ENCODE results near the gene TRABD. TPM values are rescaled to one million over a fixed set of nuclear protein-coding genes. Genes with fewer than 3 reads are reported as not detected.

The TRABD gene
- total and polyA plus RNA-seq, 4 experiments from 2014 or later: 51.5 to 126 (median 92.8) TPM

- H3K4me1 Mint-ChIP-seq: peaks cover 0 to 5% (median 2%) of the 10 kb centered on the region in 4 donors
- peaks cover 5 to 10% of the 10 kb centered on the region in 2 donors for H3K27me3 Mint-ChIP-seq
- intact Hi-C loops (cut with micrococcal nuclease): no loop called here
- H3K9me3 Mint-ChIP-seq: no peaks in the 10 kb centered on the region
- no peaks in the 10 kb centered on the region for H3K36me3 Mint-ChIP-seq
- peak in 1 of 5 donors; percentile 22 for DNase-seq
- Histone ChIP-seq H3K4me1 (ENCODE audit: insufficient read depth, low read length) (no peaks in the 10 kb centered on the region), H3K36me3 (ENCODE audit: insufficient read depth, low read length) (no peaks in the 10 kb centered on the region), H3K27ac (ENCODE audit: low read depth, low read length) (no peak overlapping the region), H3K9me3 (ENCODE audit: control insufficient read depth in 1 of 2, low read length in 2 of 2) (no peaks in the 10 kb centered on the region), H3K4me3 (ENCODE audit: low read length in 2 of 2) (no peak overlapping the region), H3K27me3 (ENCODE audit: insufficient read depth, low read length) (no peaks in the 10 kb centered on the region)
- no peak overlapping the region for H3K27ac Mint-ChIP-seq
- no peak overlapping the region for H3K4me3 Mint-ChIP-seq
- POLR2A ChIA-PET (ENCODE audit: partially characterized antibody): no interaction called here
- CTCF ChIA-PET (ENCODE audit: partially characterized antibody): no interaction called here
Measured at GRCh38 chr22:50176850-50177536, 8.7 kb upstream of the TRABD start.

GRCh38 chr22:50177537-50178470 lies 7.9 kb upstream of the TRABD start:
- POLR2A ChIA-PET (ENCODE audit: partially characterized antibody): no interaction called here

DNA sequence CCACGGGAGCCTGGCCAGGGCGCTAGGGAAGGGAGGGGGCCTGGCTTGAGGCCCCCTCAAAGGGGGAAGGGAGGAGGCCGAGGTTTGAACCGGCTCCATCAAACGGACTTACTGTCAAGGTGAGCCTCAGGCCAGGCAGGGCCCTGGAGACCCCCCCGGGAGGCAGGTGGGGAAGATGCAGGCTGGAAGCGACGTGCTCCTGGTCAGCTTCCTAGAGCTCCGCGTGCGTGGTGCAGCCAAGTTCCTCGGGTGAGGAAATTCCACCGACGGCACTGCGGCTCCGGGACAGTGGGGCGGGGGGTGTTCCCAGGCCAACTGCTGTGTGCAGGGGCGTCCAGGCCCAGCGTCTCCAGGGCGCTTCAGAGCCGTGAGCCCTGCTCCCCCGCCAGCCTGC lies 7.2 kb upstream of the TRABD start:
- ChIA-PET CTCF (ENCODE audit: partially characterized antibody) (no interaction called here), POLR2A (ENCODE audit: partially characterized antibody) (no interaction called here)
- H3K4me1 ChIP-seq (ENCODE audit: insufficient read depth, low read length): no peaks in the 10 kb centered on the region
- H3K27me3 Mint-ChIP-seq: peaks cover 3 to 5% of the 10 kb centered on the region in 2 donors
- H3K4me3 ChIP-seq (ENCODE audit: low read length in 2 of 2): no peak overlapping the region
- peak in 1 of 5 donors; percentile 35 for DNase-seq
- no peak overlapping the region for H3K27ac ChIP-seq (ENCODE audit: low read depth, low read length)
- H3K9me3 Mint-ChIP-seq: no peaks in the 10 kb centered on the region
- H3K4me1 Mint-ChIP-seq: peaks cover 0 to 5% (median 2%) of the 10 kb centered on the region in 4 donors
- no peaks in the 10 kb centered on the region for H3K27me3 ChIP-seq (ENCODE audit: insufficient read depth, low read length)
- H3K36me3 Mint-ChIP-seq: no peaks in the 10 kb centered on the region
- H3K27ac Mint-ChIP-seq: no peak overlapping the region
- H3K36me3 ChIP-seq (ENCODE audit: insufficient read depth, low read length): no peaks in the 10 kb centered on the region
- intact Hi-C loops (cut with micrococcal nuclease): no loop called here
- peak overlapping the region in 1 of 8 donors; percentile 13 for H3K4me3 Mint-ChIP-seq
- H3K9me3 ChIP-seq (ENCODE audit: control insufficient read depth in 1 of 2, low read length in 2 of 2): no peaks in the 10 kb centered on the region

More at GRCh38 chr22:50177537-50178470, 7.9 kb upstream of the TRABD start:
- CTCF ChIA-PET (ENCODE audit: partially characterized antibody): no interaction called here
- no peaks in the 10 kb centered on the region for H3K9me3 ChIP-seq (ENCODE audit: control insufficient read depth in 1 of 2, low read length in 2 of 2)
- peaks cover 5% of the 10 kb centered on the region in 2 donors for H3K27me3 Mint-ChIP-seq
- H3K4me3 ChIP-seq (ENCODE audit: low read length in 2 of 2): no peak overlapping the region
- no peaks in the 10 kb centered on the region for H3K36me3 ChIP-seq (ENCODE audit: insufficient read depth, low read length)
- no peaks in the 10 kb centered on the region for H3K27me3 ChIP-seq (ENCODE audit: insufficient read depth, low read length)
- H3K4me1 Mint-ChIP-seq: peaks cover 0 to 5% (median 2%) of the 10 kb centered on the region in 4 donors
- H3K9me3 Mint-ChIP-seq: no peaks in the 10 kb centered on the region
- H3K4me3 Mint-ChIP-seq: peak overlapping the region in 1 of 8 donors; percentile 13
- no peaks in the 10 kb centered on the region for H3K4me1 ChIP-seq (ENCODE audit: insufficient read depth, low read length)
- DNase-seq: peak in 1 of 5 donors; percentile 33
- no peaks in the 10 kb centered on the region for H3K36me3 Mint-ChIP-seq
- intact Hi-C loops (cut with micrococcal nuclease): no loop called here
- no peak overlapping the region for H3K27ac ChIP-seq (ENCODE audit: low read depth, low read length)
- no peak overlapping the region for H3K27ac Mint-ChIP-seq

DNA sequence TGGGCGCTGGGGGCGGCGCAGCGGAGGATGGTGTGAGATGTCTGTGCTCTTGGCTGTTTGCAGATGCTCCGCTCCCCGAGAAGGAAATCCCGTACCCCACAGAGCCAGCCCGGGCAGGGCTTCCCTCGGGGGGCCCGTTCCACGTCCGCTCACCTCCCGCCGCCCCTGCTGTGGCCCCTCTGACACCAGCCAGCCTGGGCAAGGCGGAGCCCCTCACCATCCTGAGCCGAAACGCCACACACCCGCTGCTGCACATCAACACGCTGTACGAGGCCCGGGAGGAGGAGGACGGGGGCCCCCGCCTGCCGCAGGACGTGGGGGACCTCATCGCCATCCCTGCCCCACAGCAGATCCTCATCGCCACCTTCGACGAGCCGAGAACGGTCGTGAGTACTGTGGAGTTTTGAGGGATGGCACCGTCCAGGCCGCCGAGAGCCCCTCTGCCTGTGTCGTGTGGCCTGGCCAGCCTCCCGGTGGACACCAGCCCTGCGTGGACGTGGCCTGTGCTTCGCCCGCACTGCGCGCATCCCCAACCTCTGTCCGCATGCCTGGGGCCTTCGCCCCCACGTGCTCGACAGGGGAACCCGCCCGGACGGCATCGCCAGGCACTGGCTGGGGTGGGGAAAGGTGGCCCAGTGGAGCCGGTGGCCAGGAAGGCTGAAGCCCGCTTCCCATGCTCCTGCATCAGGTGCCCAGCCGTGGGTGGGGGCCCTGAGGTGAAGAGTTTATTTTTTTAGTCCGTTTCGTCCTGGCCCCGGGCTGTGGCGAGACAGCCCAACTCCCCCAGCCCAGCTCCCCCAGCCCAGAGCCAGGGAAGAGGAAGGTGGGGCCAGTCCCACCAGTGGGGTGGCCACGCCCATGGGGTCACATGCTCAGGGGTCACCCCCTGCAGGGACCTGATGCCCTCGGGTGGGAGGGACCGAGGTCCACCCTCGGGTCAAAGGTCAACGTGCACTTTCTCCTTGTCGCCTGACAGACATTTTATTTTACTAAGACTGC lies 6.5 kb upstream of the TRABD start:
- DNase-seq: peak in 1 of 5 donors; percentile 33
- Mint-ChIP-seq H3K36me3 (no peaks in the 10 kb centered on the region), H3K9me3 (no peaks in the 10 kb centered on the region), H3K4me3 (no peak overlapping the region), H3K27me3 (peaks cover 3 to 6% of the 10 kb centered on the region in 2 donors), H3K4me1 (peaks cover 0 to 9% (median 2%) of the 10 kb centered on the region in 4 donors), H3K27ac (peak overlapping the region in 3 of 7 donors; percentile 9 to 41 (median 30))
- Histone ChIP-seq H3K9me3 (ENCODE audit: control insufficient read depth in 1 of 2, low read length in 2 of 2) (no peaks in the 10 kb centered on the region), H3K27ac (ENCODE audit: low read depth, low read length) (no peak overlapping the region), H3K27me3 (ENCODE audit: insufficient read depth, low read length) (no peaks in the 10 kb centered on the region), H3K4me1 (ENCODE audit: insufficient read depth, low read length) (no peaks in the 10 kb centered on the region), H3K36me3 (ENCODE audit: insufficient read depth, low read length) (no peaks in the 10 kb centered on the region), H3K4me3 (ENCODE audit: low read length in 2 of 2) (no peak overlapping the region)
- ChIA-PET CTCF (ENCODE audit: partially characterized antibody) (no interaction called here), POLR2A (ENCODE audit: partially characterized antibody) (no interaction called here)
- intact Hi-C loops (cut with micrococcal nuclease): no loop called here

DNA sequence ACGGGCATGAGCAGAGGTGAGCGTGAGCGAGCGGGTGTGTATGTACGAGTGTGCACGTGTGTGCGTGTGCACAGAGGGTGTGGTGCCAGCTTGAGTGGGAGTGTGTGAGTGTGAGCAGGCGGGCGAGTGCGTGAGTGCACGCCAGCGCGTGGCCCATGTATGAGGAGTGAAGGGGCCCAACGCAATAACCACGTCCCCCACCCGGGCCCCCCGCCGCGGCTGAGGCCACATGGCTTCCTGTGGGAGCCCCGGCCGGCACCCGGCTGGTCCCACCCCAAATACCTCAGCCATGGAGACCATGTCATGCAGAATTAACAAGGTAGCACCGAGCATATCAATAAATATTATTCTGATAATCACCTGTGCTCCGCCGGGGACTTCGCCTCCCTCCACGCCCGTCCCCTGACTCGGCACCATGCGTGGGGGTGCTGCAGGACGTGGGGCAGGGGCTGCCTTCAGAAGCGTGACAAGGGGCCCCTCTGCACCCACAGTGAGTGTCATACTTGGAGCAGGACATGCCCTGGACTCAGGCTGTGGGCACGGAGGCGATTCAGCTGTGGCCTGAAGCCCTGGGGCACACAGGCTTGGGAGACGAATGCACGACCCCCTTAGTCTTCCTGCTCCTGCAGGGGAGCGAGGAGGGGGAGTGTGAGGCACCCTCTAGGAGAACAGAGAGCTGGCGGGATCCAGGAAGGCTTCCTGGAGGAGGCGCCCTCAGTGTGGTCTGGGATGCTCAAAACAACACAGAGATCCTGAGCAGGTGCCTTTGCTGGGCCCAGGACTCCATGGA lies 5.6 kb upstream of the TRABD start:
- intact Hi-C loops (cut with micrococcal nuclease): loop anchor here (10.0 kb wide), 1 partner anchor 245 kb away; no protein-coding TSS in a partner anchor

DNA sequence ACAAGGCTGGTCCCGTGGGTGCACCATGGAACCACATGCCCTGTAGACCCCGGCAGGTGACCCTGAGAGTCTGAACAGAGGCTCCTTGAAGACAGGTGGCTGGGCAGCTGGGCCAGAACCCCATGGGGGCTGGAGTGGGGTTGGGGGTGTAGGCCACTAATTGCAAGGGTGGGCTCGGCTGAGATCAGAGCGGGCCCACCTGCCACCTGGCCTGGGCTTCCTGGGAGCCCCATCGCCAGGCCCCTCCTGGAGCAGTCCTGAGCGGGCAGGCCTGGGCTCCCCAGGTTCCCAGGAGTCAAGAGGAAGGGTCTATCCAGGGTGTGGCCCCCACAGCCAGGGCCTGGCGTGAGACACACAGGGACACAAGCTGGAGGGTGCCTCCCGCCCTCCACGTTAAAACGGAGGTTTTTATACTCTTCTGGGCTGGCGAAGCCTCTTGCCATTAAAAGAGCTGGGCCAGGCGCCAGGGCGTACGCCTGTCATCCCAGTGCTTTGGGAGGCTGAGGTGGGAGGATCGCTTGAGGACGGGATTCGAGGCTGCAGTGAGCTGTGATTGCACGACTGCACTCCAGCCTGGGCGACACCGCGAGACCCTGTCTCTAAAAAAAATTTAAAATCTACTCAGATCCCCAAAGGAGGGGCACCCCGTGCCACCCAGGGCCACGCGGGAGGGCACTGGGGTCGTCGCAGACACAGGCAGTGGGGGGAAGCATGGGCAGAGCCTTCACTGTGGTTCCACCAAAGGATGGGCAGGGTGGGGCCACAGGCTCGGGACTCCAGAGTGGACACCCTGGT lies 4.8 kb upstream of the TRABD start:
- intact Hi-C loops (cut with micrococcal nuclease): loop anchor here (10.0 kb wide), 1 partner anchor 246 kb away; no protein-coding TSS in a partner anchor
- Histone ChIP-seq H3K36me3 (ENCODE audit: insufficient read depth, low read length) (no peaks in the 10 kb centered on the region), H3K27ac (ENCODE audit: low read depth, low read length) (no peak overlapping the region), H3K4me1 (ENCODE audit: insufficient read depth, low read length) (peaks cover 5% of the 10 kb centered on the region), H3K4me3 (ENCODE audit: low read length in 2 of 2) (no peak overlapping the region), H3K27me3 (ENCODE audit: insufficient read depth, low read length) (no peaks in the 10 kb centered on the region), H3K9me3 (ENCODE audit: control insufficient read depth in 1 of 2, low read length in 2 of 2) (no peaks in the 10 kb centered on the region)
- Mint-ChIP-seq H3K4me1 (peaks cover 5 to 13% (median 7%) of the 10 kb centered on the region in 4 donors), H3K27ac (no peak overlapping the region), H3K4me3 (no peak overlapping the region), H3K9me3 (no peaks in the 10 kb centered on the region), H3K27me3 (peaks cover 2 to 6% of the 10 kb centered on the region in 2 donors), H3K36me3 (no peaks in the 10 kb centered on the region)
- peak in 1 of 5 donors; percentile 26 for DNase-seq
- ChIA-PET CTCF (ENCODE audit: partially characterized antibody) (interaction anchor here (0.7 to 1.2 kb wide), 2 partner anchors 31 to 57 kb away, joined by 4 read pairs; no protein-coding TSS in a partner anchor), POLR2A (ENCODE audit: partially characterized antibody) (no interaction called here)

More for the DNA sequence above, 5.6 kb upstream of the TRABD start:
- DNase-seq: no peak
- H3K4me1 ChIP-seq (ENCODE audit: insufficient read depth, low read length): peaks cover 2% of the 10 kb centered on the region
- H3K36me3 ChIP-seq (ENCODE audit: insufficient read depth, low read length): no peaks in the 10 kb centered on the region
- H3K27ac ChIP-seq (ENCODE audit: low read depth, low read length): no peak overlapping the region
- no peaks in the 10 kb centered on the region for H3K27me3 ChIP-seq (ENCODE audit: insufficient read depth, low read length)
- Mint-ChIP-seq H3K27ac (peak overlapping the region in 4 of 7 donors; percentile 9 to 53 (median 36)), H3K9me3 (no peaks in the 10 kb centered on the region), H3K27me3 (peaks cover 2 to 6% of the 10 kb centered on the region in 2 donors), H3K4me3 (no peak overlapping the region), H3K36me3 (no peaks in the 10 kb centered on the region), H3K4me1 (peaks cover 3 to 9% (median 4%) of the 10 kb centered on the region in 4 donors)
- ChIA-PET CTCF (ENCODE audit: partially characterized antibody) (no interaction called here), POLR2A (ENCODE audit: partially characterized antibody) (no interaction called here)
- H3K4me3 ChIP-seq (ENCODE audit: low read length in 2 of 2): no peak overlapping the region
- H3K9me3 ChIP-seq (ENCODE audit: control insufficient read depth in 1 of 2, low read length in 2 of 2): no peaks in the 10 kb centered on the region
